Panc1 (cell line): ENCODE measurements around the gene TBC1D22B.

Experiments
- REST ChIP-seq, 2 experiments: IDR thresholded peaks; 2 replicates each; pipeline ENCODE4 v1.6.1; 2011 to 2012; ENCODE audit warnings: low read depth in 2 of 2, control low read depth in 1 of 2, low read length in 1 of 2, mild to moderate bottlenecking in 1 of 2, moderate library complexity in 1 of 2; ENCODE audit not compliant: insufficient read depth in 1 of 2
- SIN3A ChIP-seq: IDR thresholded peaks from 2 replicates; pipeline ENCODE4 v1.6.1; 2012; ENCODE audit warnings: low read depth, mild to moderate bottlenecking, low read length, moderate library complexity, borderline replicate concordance; ENCODE audit not compliant: insufficient read depth
- TF ChIP-seq, protein P1 (sequence below): fragments of 450-650 bp; IDR thresholded peaks from 2 replicates; pipeline ENCODE4 v1.5.1; 2017; ENCODE audit warnings: mild to moderate bottlenecking

DNA sequence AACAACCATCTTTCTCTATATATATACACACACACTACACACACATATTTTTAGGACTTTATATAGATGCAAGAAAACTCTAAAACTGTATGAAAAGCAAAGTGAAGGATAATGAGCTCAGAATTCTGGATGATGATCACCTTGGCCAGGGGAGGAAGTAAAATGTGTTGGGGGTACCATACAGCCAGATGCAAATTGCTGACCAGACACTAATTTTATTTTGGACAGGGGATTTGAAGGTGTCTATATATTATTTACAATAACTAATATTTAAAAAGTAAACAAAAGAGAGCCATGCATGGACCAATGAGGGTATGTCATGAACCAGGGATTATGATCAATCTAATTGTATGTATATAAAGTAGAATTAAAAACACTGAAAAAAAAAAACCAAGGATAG is 19.8 kb upstream of the TBC1D22B start:
- TF ChIP-seq, protein P1, sequence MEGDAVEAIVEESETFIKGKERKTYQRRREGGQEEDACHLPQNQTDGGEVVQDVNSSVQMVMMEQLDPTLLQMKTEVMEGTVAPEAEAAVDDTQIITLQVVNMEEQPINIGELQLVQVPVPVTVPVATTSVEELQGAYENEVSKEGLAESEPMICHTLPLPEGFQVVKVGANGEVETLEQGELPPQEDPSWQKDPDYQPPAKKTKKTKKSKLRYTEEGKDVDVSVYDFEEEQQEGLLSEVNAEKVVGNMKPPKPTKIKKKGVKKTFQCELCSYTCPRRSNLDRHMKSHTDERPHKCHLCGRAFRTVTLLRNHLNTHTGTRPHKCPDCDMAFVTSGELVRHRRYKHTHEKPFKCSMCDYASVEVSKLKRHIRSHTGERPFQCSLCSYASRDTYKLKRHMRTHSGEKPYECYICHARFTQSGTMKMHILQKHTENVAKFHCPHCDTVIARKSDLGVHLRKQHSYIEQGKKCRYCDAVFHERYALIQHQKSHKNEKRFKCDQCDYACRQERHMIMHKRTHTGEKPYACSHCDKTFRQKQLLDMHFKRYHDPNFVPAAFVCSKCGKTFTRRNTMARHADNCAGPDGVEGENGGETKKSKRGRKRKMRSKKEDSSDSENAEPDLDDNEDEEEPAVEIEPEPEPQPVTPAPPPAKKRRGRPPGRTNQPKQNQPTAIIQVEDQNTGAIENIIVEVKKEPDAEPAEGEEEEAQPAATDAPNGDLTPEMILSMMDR = no peak
- TF ChIP-seq REST (IDR thresholded peaks at IDR 0.05; ENCODE audit: insufficient read depth in 1 of 2, low read depth in 2 of 2, low read length in 1 of 2) = no peak
- TF ChIP-seq SIN3A = no peak
